ENCODE data around the gene DMAC2L. TPM values are rescaled to one million over a fixed set of nuclear protein-coding genes. Genes with fewer than 3 reads are reported as not detected.
"Not testable (repeated sequence)": the region's sequence is repeated elsewhere in the genome, so short reads cannot be mapped to it uniquely, and the experiment has no call there.

DMAC2L gene
- total RNA-seq, 4 donors from 2014 or later = 3.0 to 18.9 (median 9.2) TPM

- in situ Hi-C loops (cut with MboI; ENCODE audit: low pct_ligation_motif_present in 1 of 4, low pct_unique_long_range_greater_than_20kb in 1 of 4, low sequenced_read_pairs in 3 of 4) = no loop called here
- Histone ChIP-seq H3K36me3 (peaks cover 0 to 10% (median 0%) of the 10 kb centered on the region in 4 donors), H3K9me3 (no peaks in the 10 kb centered on the region), H3K27ac (no peak overlapping the region), H3K27me3 (no peaks in the 10 kb centered on the region), H3K4me1 (peaks cover 3 to 14% (median 13%) of the 10 kb centered on the region in 4 donors), H3K4me3 (no peak overlapping the region)
- TF ChIP-seq EP300 (IDR thresholded peaks at IDR 0.05; ENCODE audit: low read depth) = no peak
- TF ChIP-seq POLR2AphosphoS5 (IDR thresholded peaks at IDR 0.05) = no peak
- TF ChIP-seq POLR2A (IDR thresholded peaks at IDR 0.05) = no peak
- TF ChIP-seq CTCF (IDR thresholded peaks at IDR 0.05) = no peak
- 91 to 94% methylated on average over 5 of the region's 5 CpGs for WGBS, 2 donors (ENCODE audit: low coverage in 1 of 2)
- intact Hi-C loops (cut with DNase I; ENCODE audit: low total_unique reads) = no loop called here
- no peak for DNase-seq
Measured at GRCh38 chr14:50359631-50360030, 47.5 kb downstream of the DMAC2L start.

GRCh38 chr14:50360093-50360492, 48.0 kb downstream of the DMAC2L start:
- TF ChIP-seq CTCF (IDR thresholded peaks at IDR 0.05) (no peak), POLR2A (IDR thresholded peaks at IDR 0.05) (no peak), EP300 (IDR thresholded peaks at IDR 0.05; ENCODE audit: low read depth) (no peak), POLR2AphosphoS5 (IDR thresholded peaks at IDR 0.05) (no peak)
- DNase-seq = no peak
- intact Hi-C loops (cut with DNase I; ENCODE audit: low total_unique reads) = no loop called here
- WGBS, 2 donors (ENCODE audit: low coverage in 1 of 2) = 93 to 94% methylated on average over 3 of the region's 3 CpGs
- in situ Hi-C loops (cut with MboI; ENCODE audit: low pct_ligation_motif_present in 1 of 4, low pct_unique_long_range_greater_than_20kb in 1 of 4, low sequenced_read_pairs in 3 of 4) = no loop called here
- H3K4me1 ChIP-seq = peaks cover 3 to 17% (median 16%) of the 10 kb centered on the region in 4 donors
- H3K4me3 ChIP-seq = no peak overlapping the region
- no peak overlapping the region for H3K27ac ChIP-seq
- no peaks in the 10 kb centered on the region for H3K9me3 ChIP-seq
- no peaks in the 10 kb centered on the region for H3K27me3 ChIP-seq
- H3K36me3 ChIP-seq = peaks cover 0 to 10% (median 0%) of the 10 kb centered on the region in 4 donors

- no peak overlapping the region for H3K4me3 ChIP-seq
- intact Hi-C loops (cut with DNase I; ENCODE audit: low total_unique reads) (no loop called here), in situ Hi-C loops (cut with MboI; ENCODE audit: low pct_ligation_motif_present in 1 of 4, low pct_unique_long_range_greater_than_20kb in 1 of 4, low sequenced_read_pairs in 3 of 4) (no loop called here)
- no peak overlapping the region for H3K27ac ChIP-seq
- TF ChIP-seq EP300 (IDR thresholded peaks at IDR 0.05; ENCODE audit: low read depth) (no peak), POLR2A (IDR thresholded peaks at IDR 0.05) (no peak), CTCF (IDR thresholded peaks at IDR 0.05) (no peak), POLR2AphosphoS5 (IDR thresholded peaks at IDR 0.05) (no peak)
- peaks cover 3 to 25% (median 20%) of the 10 kb centered on the region in 4 donors for H3K4me1 ChIP-seq
- no peak for DNase-seq
- WGBS, 2 donors (ENCODE audit: low coverage in 1 of 2) = 85 to 100% methylated on average over 1 to 2 of the region's 2 CpGs
- H3K36me3 ChIP-seq = peaks cover 0 to 10% (median 0%) of the 10 kb centered on the region in 4 donors
- no peaks in the 10 kb centered on the region for H3K27me3 ChIP-seq
- H3K9me3 ChIP-seq = no peaks in the 10 kb centered on the region
Measured at GRCh38 chr14:50360851-50361250, 48.7 kb downstream of the DMAC2L start.

GRCh38 chr14:50361473-50362403, 49.6 kb downstream of the DMAC2L start:
- in situ Hi-C loops (cut with MboI; ENCODE audit: low pct_ligation_motif_present in 1 of 4, low pct_unique_long_range_greater_than_20kb in 1 of 4, low sequenced_read_pairs in 3 of 4); intact Hi-C loops (cut with DNase I; ENCODE audit: low total_unique reads); H3K4me3 ChIP-seq; DNase-seq; H3K36me3 ChIP-seq; H3K27ac ChIP-seq; H3K9me3 ChIP-seq; H3K27me3 ChIP-seq: not testable (repeated sequence)
- WGBS, 2 donors (ENCODE audit: low coverage in 1 of 2) = 97 to 100% methylated on average over 2 to 28 of the region's 36 CpGs
- peaks cover 3 to 31% (median 25%) of the 10 kb centered on the region in 4 donors for H3K4me1 ChIP-seq

All from transverse colon (tissue), 4 donors.